ENCODE measurements around the gene CD22.

CD22 gene

GRCh38 chr19:35315883-35316282 is 13.1 kb upstream of the CD22 start:
- DNase-seq: no peak

GRCh38 chr19:35316560-35316959 is 12.4 kb upstream of the CD22 start:
- no peak for DNase-seq

- no peak for DNase-seq
Observed at GRCh38 chr19:35317464-35318043, 11.4 kb upstream of the CD22 start.

DNA sequence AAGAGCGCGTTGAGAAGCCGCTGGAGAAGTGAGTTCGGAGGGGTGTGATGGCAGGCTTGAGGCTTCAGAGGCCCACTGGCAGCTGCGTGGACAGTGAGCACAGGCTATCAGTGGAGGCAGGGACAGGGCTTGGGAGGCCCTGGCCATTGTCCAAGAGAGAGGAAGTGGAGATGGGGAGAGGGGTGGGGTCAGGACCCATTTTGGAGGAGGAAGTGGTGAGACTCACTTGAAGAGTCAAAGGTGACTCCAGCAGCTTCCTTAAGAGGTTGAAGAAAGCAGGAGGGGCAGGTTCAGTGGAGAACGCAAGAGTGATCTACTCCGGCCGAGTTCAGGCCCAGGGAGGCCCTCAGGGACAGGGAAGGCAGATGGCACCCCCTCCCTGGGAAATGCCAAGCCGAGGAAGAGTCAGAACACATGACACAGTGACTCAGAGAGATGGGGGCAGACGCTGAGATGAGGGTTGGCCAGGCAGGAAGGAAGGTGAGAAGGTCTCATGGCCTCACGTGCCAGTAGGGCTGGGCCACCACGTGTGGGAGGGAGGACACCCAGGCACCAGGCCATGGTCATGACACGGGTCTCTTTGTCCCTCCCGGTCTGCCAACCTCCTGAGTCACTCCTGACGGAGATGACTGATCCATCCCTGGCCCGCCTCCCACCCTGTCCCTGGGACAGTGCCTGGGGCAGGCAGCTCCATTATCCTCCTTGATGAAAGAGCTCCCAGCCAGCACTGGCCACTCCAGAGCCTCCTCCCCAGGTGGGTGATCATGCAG is 10.1 kb upstream of the CD22 start:
- DNase-seq: no peak

GRCh38 chr19:35320065-35320713 is 8.8 kb upstream of the CD22 start:
- DNase-seq: no peak

DNA sequence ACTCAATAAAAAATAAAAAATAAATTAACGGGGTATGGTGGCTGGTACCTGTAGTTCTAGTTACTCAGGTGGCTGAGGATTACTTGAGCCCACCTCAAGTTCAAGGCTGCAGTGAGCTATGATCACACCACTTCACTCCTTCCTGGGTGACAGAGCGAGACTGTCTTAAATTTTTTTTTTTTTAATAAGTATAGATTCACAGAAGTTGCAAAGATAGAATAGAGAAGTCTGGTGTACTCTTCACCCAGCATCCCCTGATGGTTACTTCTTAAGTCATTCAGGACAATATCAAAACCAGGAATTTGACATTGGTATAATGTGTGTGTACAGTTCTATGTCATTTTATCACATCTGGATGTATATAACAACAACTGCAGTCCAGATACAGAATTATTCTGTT is 7.7 kb upstream of the CD22 start:
- DNase-seq: no peak

DNA sequence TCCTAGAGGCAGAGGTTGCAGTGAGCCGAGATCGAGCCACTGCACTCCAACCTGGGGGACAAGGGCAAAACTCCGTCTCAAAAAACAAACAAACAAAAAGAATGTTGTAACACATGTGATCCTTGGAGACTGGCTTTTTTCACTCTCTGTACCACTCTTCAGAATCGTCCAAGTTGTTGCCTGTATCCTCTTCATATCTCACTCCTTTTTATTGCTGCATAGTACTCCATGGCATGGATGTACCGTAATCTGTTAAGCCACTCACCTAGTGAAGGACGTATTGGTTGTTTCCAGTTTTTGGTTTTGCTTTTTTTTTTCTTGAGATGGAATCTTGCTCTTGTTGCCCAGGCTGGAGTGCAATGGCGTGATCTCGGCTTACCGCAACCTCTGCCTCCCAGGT is 7.0 kb upstream of the CD22 start:
- DNase-seq: no peak

DNA sequence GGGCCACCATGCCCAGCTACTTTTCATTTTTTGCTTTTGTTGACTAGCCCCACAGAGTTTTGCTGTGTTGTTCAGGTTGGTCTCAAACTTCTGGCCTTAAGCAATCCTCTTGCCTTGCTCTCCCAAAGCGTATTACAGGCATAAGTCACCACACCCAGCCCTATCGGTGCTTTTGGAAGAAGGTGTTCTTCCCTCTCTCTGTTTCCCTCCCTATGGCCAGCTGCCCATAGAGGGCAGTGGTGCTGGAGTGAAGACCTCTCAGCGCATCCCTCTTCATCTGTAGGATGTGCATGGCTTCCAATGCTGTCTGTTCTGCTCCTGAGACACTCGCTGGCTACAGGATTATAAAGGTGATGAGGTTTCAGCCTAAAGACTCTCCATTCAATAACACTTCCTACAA is 1.3 kb upstream of the CD22 start:
- no peak for DNase-seq

DNA sequence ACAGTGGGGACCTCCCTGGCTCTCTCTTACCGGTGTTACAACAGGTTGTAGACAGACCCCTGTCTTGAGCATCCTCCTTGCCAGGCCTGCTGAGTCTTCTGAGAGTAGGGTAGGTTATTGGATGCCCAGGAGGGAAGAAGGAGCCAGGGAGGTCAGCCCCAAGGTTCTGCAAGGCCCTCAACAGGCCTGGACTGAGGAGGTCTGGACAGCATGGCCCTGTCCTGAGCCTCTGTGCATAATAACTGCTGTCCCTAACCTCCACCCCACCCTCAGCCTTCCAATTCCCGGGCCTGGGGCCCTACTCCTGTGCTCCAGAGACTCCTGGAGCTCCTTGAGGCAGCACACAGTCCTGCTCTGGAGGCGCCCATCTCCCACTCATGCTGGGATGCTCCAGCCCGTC is 336 bp downstream of the CD22 start:
- DNase-seq: no peak

DNA sequence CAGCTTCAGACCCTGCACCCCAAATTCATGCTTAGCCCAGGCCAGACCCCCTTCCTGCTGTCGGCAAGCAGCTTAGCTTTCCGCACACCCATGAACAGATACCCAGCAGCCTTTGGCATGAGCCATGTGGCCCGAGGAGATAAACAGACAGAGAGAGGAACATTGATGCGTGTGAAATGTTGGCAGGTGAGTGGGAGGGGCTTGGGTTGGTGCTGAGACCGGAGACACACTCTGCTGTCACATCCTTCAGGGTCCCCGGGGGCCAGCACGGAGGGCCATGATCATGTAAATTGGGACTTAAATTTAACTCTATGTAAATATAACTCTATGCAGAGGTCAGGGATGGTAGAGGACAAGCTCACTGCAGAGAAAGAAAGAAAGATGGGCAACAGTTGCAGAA is 1.5 kb downstream of the CD22 start:
- no peak for DNase-seq

- DNase-seq: no peak
Observed at GRCh38 chr19:35331551-35332214, 2.7 kb downstream of the CD22 start.

- DNase-seq: no peak
Observed at GRCh38 chr19:35332817-35333216, 3.8 kb downstream of the CD22 start.

GRCh38 chr19:35334144-35334753 is 5.3 kb downstream of the CD22 start:
- no peak for DNase-seq

DNA sequence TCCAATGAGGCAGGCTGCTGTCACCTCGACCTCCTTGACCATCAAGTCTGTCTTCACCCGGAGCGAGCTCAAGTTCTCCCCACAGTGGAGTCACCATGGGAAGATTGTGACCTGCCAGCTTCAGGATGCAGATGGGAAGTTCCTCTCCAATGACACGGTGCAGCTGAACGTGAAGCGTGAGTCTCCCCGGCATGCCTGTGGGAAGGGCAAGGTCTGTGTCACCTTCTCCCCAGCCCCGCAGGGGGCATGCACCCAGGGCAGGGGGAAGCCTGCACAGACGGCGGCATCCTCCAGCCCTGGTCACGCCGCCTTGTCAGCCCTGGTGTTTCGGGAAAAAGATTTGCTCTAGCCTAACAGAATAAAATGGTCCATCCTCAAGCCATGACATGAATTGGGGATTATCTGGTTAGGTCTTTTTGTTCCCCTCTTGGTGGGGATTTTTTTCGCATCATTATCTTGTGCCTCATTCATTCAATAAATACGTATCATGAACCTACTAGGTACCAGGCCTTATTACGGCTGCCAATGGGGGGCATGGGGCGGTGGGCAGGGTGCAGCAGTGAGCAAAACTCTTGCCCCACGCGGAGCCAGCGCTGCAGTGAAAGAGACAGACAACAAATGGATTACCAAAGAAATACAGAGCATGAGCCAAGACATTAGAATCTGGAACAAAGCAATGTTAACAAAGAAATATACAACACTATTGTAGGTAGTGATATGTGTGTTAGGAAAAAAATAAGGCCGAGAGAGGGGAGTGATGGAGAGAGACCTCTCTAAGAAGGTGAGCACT is 7.4 kb downstream of the CD22 start:
- no peak for DNase-seq

DNA sequence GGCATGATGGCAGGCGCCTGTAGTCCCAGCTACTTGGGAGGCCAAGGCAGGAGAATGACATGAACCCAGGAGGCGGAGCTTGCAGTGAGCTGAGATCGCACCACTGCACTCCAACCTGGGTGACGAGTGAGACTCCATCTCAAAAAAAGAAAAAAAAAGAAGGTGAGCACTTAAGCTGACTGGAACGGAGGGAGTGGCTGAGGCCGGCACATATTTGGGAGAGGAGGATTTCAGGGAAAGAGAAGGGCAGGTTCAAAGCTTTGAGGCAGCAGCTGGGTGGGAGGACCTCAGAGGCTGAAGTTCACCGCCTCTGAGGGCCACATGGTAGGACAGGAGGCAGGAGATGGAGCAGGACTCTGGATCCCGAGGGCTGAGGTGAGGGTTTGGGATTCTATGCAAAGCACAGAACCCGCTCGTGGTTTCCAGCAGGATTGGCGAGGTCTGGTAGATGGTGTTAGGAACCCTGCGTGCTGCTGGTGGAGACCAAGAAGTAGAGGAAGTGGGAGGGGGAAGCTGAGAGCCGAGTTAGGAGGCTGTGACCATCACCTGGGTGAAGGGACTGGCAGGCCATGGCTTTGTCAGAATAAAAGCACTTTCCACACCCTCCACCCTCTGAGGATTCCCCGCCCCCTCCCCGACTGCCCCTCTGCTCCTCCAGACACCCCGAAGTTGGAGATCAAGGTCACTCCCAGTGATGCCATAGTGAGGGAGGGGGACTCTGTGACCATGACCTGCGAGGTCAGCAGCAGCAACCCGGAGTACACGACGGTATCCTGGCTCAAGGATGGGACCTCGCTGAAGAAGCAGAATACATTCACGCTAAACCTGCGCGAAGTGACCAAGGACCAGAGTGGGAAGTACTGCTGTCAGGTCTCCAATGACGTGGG is 8.4 kb downstream of the CD22 start:
- no peak for DNase-seq

DNA sequence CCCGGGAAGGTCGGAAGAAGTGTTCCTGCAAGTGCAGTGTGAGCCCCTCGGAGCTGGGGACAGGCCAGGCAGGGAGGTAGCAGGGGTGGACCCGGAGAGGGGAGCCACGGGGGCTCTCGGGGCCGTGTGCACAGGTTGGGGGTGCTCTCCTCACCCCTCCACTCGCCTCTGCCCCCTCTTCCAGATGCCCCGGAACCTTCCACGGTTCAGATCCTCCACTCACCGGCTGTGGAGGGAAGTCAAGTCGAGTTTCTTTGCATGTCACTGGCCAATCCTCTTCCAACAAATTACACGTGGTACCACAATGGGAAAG is 9.0 kb downstream of the CD22 start:
- DNase-seq: no peak

DNA sequence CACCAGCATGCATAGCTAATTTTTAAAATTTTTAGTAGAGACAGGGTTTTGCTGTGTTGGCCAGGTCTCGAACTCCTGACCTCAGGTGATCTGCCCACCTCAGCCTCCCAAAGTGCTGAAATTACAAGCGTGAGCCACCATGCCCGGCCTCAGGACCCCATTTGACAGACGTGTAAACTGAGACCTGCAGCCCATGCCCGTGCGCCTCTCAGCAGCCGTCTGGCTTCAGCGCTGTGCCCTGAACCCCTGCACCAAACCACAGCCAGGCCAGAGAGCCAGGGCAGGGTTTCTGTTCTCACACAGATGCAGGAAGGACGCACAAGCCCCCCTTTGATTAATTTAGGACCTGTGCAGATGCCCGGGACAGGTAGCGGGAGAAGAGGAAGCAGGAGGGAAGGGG is 11.4 kb downstream of the CD22 start:
- DNase-seq: no peak

- DNase-seq: no peak
Observed at GRCh38 chr19:35341006-35341405, 12.0 kb downstream of the CD22 start.

DNA sequence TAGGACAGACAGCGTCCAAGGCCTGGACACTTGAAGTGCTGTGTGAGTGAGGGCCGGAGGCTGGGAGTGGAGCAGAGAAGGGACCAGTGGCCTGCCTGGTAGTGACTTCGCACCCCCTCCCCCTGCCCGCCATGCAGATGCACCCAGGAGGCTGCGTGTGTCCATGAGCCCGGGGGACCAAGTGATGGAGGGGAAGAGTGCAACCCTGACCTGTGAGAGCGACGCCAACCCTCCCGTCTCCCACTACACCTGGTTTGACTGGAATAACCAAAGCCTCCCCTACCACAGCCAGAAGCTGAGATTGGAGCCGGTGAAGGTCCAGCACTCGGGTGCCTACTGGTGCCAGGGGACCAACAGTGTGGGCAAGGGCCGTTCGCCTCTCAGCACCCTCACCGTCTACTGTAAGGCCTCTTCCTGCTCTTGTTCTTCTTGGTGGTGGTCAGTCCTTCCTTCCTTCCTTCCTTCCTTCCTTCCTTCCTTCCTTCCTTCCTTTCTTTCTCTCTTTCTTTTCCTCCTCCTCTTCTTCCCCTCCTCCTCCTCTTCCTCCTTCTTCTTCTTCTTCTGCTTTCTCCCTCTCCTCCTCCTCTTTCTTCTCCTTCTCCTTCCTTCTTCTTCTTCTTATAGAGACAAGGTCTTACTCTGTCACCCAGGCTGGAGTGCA is 12.7 kb downstream of the CD22 start:
- DNase-seq: no peak

DNA sequence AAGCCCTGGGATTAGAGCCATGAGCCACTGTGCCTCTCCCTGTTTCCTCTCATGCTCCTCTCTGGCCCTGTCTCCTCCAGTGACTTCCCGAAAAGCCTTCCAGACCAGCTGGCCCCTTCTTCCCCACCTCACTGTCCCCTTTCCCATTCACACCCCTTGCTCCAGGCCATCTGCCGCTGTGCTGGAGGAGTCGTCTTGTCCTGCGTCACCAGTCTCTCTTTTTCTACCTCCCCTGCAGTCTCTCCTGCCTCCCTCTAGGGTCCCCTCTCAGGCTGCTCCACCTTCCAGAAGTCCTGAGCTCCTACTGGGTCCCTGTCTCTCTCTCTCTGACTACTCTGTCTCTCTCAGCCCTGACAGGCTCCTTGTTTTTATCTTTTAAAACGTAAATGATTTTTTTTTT is 13.4 kb downstream of the CD22 start:
- DNase-seq: no peak

GRCh38 chr19:35344511-35345031 is 15.6 kb downstream of the CD22 start:
- DNase-seq: no peak
